Measurements from ENCODE around the gene ACER2. TPM values are rescaled to one million over a fixed set of nuclear protein-coding genes. Genes with fewer than 3 reads are reported as not detected.
A peak's percentile ranks its signal among the peaks of the same experiment; 100 is the strongest.

Gene ACER2
- total RNA-seq = 1 to 10 TPM; 1.8 to 4.1 (median 2.6) TPM

DNA sequence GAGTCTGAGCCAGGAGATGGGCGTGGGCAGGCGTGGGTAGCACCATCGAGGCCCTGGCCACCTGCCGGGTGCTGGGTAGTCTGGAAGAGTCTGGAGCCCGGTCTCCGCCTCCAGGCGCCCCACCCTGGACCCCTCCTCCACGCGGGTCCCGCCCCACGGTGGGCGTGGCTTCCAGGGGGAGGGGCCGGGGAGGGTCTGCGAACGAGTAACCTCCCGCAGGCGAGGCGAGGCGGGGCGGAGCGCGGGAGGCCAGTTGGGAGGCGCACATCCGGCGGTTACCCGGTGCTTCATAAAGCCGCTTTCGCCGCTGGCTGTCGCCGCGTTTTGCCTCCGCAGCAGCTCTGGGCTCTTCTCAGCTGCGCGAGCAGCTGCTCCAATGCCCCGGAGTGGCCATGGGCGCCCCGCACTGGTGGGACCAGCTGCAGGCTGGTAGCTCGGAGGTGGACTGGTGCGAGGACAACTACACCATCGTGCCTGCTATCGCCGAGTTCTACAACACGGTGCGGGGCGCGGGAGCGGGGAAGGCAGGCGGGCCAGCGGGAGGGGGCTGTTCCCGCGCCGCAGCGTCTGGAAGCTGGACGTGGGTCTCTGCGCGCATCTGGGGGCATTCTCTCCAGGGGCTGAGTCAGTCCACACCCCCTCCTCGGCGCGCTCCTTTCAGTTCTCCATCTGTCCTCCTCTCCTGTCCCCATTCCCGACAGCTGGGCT is at the start of gene ACER2:
ACER2 (plus strand) TSS at position 317 of the 708 bp plus-strand sequence; CDS start at position 393, 76 bp downstream.
- H3K4me3 ChIP-seq = peak within 1 kb of the TSS; percentile 70 to 91 (median 84)
- peak within 1 kb of the TSS; percentile 78 to 90 (median 84) for H3K27ac ChIP-seq (replicated peaks in 1 of 4)
- H3K36me3 ChIP-seq = no peaks in the 10 kb centered on the region
- peaks cover 15 to 23% (median 17%) of the 10 kb centered on the region in 4 donors for H3K4me1 ChIP-seq
- H3K9me3 ChIP-seq = peaks cover 0 to 2% (median 0%) of the 10 kb centered on the region in 4 donors
- DNase-seq (ENCODE audit: extremely low spot score) = peak; percentile 97
- under 1% methylated on average over 15 of the region's 61 CpGs for WGBS
- TF ChIP-seq, protein P1, sequence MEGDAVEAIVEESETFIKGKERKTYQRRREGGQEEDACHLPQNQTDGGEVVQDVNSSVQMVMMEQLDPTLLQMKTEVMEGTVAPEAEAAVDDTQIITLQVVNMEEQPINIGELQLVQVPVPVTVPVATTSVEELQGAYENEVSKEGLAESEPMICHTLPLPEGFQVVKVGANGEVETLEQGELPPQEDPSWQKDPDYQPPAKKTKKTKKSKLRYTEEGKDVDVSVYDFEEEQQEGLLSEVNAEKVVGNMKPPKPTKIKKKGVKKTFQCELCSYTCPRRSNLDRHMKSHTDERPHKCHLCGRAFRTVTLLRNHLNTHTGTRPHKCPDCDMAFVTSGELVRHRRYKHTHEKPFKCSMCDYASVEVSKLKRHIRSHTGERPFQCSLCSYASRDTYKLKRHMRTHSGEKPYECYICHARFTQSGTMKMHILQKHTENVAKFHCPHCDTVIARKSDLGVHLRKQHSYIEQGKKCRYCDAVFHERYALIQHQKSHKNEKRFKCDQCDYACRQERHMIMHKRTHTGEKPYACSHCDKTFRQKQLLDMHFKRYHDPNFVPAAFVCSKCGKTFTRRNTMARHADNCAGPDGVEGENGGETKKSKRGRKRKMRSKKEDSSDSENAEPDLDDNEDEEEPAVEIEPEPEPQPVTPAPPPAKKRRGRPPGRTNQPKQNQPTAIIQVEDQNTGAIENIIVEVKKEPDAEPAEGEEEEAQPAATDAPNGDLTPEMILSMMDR (IDR thresholded peaks at IDR 0.05) = peak in 1 of 3 experiments; percentile 6
- peak; percentile 56 for TF ChIP-seq POLR2A (IDR thresholded peaks at IDR 0.05; ENCODE audit: low read depth)
- peak; percentile 94 to 97 for TF ChIP-seq POLR2AphosphoS5 (IDR thresholded peaks at IDR 0.05)
- TF ChIP-seq EP300 (IDR thresholded peaks at IDR 0.05) = no peak
- intact Hi-C loops (cut with DNase I) = loop anchor here (2.0 kb wide), 1 partner anchor 28 kb away; the partner anchor contains the start of gene RPS6
- no peaks in the 10 kb centered on the region for H3K27me3 ChIP-seq

DNA sequence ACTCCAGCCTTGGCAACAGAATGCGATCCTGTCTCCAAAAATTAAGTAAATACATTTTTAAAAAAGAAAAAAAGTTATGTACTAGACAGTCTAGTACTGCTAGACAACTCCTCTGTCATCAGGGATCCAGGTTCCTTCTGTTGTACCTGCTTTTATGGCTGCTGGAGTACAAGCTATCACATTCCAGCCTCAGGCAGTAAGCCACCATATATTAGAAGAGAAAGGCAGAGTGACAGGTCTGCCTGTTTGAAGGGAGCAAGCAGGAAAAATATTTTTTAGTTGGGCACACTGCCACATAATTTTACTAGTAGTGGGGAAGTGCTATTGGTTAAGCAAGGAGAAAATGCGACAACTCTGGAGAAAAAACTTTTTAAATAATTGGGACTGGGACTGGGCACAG is 39.7 kb upstream of the ACER2 start:
- H3K27me3 ChIP-seq = no peaks in the 10 kb centered on the region
- DNase-seq (ENCODE audit: extremely low spot score) = no peak
- no peak overlapping the region for H3K4me3 ChIP-seq
- H3K27ac ChIP-seq (replicated peaks in 1 of 4) = no peak overlapping the region
- TF ChIP-seq POLR2A (IDR thresholded peaks at IDR 0.05; ENCODE audit: low read depth) (no peak), EP300 (IDR thresholded peaks at IDR 0.05) (no peak), POLR2AphosphoS5 (IDR thresholded peaks at IDR 0.05) (no peak)
- TF ChIP-seq, protein P1 (IDR thresholded peaks at IDR 0.05) = no peak
- peaks cover 37 to 99% (median 65%) of the 10 kb centered on the region in 4 donors for H3K36me3 ChIP-seq
- WGBS = 92% methylated on average over 2 of the region's 2 CpGs
- no peaks in the 10 kb centered on the region for H3K4me1 ChIP-seq
- H3K9me3 ChIP-seq = no peaks in the 10 kb centered on the region
- intact Hi-C loops (cut with DNase I) = no loop called here

DNA sequence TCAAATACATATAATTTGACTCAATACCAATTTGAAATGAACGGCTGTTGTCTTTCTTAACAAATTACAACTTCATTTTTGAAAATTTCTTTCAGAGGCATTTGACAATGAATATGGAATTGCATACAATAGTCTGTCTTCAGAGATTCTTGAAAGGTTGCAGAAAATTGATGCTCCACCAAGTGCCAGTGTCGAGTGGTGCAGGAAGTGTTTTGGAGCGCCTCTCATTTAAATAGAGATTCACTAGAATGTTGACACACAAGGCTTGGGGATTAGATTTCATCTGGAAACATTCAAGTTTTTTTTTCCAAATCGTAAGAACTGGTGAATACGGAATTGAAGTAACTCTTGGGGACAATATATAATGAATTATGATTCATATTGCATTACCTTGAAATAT is 36.9 kb upstream of the ACER2 start:
- 80% methylated on average over 5 of the region's 5 CpGs for WGBS
- peaks cover 0 to 2% (median 0%) of the 10 kb centered on the region in 4 donors for H3K4me1 ChIP-seq
- intact Hi-C loops (cut with DNase I) = loop anchor here (10.0 kb wide), 1 partner anchor 137 kb away; the partner anchor contains the start of gene DENND4C
- H3K36me3 ChIP-seq = peaks cover 45 to 100% (median 70%) of the 10 kb centered on the region in 4 donors
- DNase-seq (ENCODE audit: extremely low spot score) = no peak
- no peak overlapping the region for H3K27ac ChIP-seq (replicated peaks in 1 of 4)
- no peaks in the 10 kb centered on the region for H3K9me3 ChIP-seq
- no peak overlapping the region for H3K4me3 ChIP-seq
- no peaks in the 10 kb centered on the region for H3K27me3 ChIP-seq
- TF ChIP-seq, protein P1 (IDR thresholded peaks at IDR 0.05) = no peak
- TF ChIP-seq POLR2A (IDR thresholded peaks at IDR 0.05; ENCODE audit: low read depth) (no peak), POLR2AphosphoS5 (IDR thresholded peaks at IDR 0.05) (no peak), EP300 (IDR thresholded peaks at IDR 0.05) (no peak)

DNA sequence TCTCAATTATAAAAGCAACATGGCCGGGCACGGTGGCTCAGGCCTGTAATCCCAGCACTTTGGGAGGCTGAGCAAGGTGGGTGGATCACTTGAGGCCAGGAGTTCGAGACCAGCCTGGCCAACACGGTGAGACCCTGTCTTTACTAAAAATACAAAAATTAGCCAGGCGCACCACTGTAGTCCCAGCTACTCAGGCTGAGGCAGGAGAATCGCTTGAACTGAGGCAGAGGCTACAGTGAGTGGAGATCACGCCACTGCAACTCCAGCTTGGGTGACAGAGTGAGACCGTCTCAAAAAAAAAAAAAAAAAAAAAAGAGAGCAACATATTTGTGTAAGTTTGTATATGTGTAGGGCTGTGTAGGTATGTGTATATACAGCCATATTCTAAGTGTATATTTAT is 36.2 kb upstream of the ACER2 start:
- peaks cover under 1 to 8% (median 5%) of the 10 kb centered on the region in 4 donors for H3K4me1 ChIP-seq
- H3K4me3 ChIP-seq = no peak overlapping the region
- no peaks in the 10 kb centered on the region for H3K27me3 ChIP-seq
- 93% methylated on average over 8 of the region's 8 CpGs for WGBS
- no peak overlapping the region for H3K27ac ChIP-seq (replicated peaks in 1 of 4)
- intact Hi-C loops (cut with DNase I) = loop anchor here (10.0 kb wide), 1 partner anchor 138 kb away; the partner anchor contains the start of gene DENND4C
- no peaks in the 10 kb centered on the region for H3K9me3 ChIP-seq
- no peak for DNase-seq (ENCODE audit: extremely low spot score)
- TF ChIP-seq EP300 (IDR thresholded peaks at IDR 0.05) (no peak), POLR2A (IDR thresholded peaks at IDR 0.05; ENCODE audit: low read depth) (no peak), POLR2AphosphoS5 (IDR thresholded peaks at IDR 0.05) (no peak)
- TF ChIP-seq, protein P1 (IDR thresholded peaks at IDR 0.05) = no peak
- peaks cover 48 to 100% (median 72%) of the 10 kb centered on the region in 4 donors for H3K36me3 ChIP-seq

Measured in esophagus muscularis mucosa (tissue), 4 donors.